Activated T-helper 9 cell treated with anti-CD3 and anti-CD28 coated beads, Interleukin-2, amount 50 U/mL, for 16 hours (primary cell): ENCODE results near the gene OR13G1.
"Not testable (repeated sequence)": the region's sequence is repeated elsewhere in the genome, so short reads cannot be mapped to it uniquely, and the experiment has no call there.

ENCODE experiments used
- DNase-seq: peaks from one replicate; pipeline ENCODE4 v3.0.0-alpha.2; 2020; ENCODE audit warnings: low read depth

The OR13G1 gene

GRCh38 chr1:247679639-247680038 is at the start of gene OR13G1:
TSS of gene OR13G1 (minus strand) at chr1:247679739. CDS start at chr1:247673041, 6,698 bp downstream.
- DNase-seq = no peak

- no peak for DNase-seq
These were observed 41.7 kb upstream of the OR13G1 start for GRCh38 chr1:247721222-247721621.

- DNase-seq = no peak
These were observed 37.0 kb upstream of the OR13G1 start, which contains the start of gene OR6F1 for GRCh38 chr1:247716546-247716945. TSS of gene OR6F1 (minus strand) at chr1:247716646. CDS start at chr1:247712755, 3,891 bp downstream.

- DNase-seq = no peak
These were observed 34.2 kb upstream of the OR13G1 start for GRCh38 chr1:247713753-247714152.

- not testable (repeated sequence) for DNase-seq
These were observed 31.1 kb upstream of the OR13G1 start for GRCh38 chr1:247710681-247711080.

GRCh38 chr1:247701338-247701737 is 21.8 kb upstream of the OR13G1 start:
- no peak for DNase-seq

- no peak for DNase-seq
These were observed 1.9 kb upstream of the OR13G1 start for GRCh38 chr1:247681288-247681897.

- no peak for DNase-seq
These were observed 632 bp upstream of the OR13G1 start for GRCh38 chr1:247680171-247680570.

GRCh38 chr1:247669225-247669624 is 10.3 kb downstream of the OR13G1 start:
- no peak for DNase-seq

GRCh38 chr1:247656221-247656875 is 23.2 kb downstream of the OR13G1 start:
- DNase-seq = no peak

- DNase-seq = no peak
These were observed 26.5 kb downstream of the OR13G1 start for GRCh38 chr1:247653040-247653439.

GRCh38 chr1:247647864-247648263 is 31.7 kb downstream of the OR13G1 start:
- no peak for DNase-seq

GRCh38 chr1:247646867-247647266 is 32.7 kb downstream of the OR13G1 start:
- DNase-seq = no peak

GRCh38 chr1:247642742-247643141 is 36.8 kb downstream of the OR13G1 start:
- DNase-seq = no peak

- DNase-seq = no peak
These were observed 40.1 kb downstream of the OR13G1 start for GRCh38 chr1:247639381-247639981.

- no peak for DNase-seq
These were observed 40.8 kb downstream of the OR13G1 start for GRCh38 chr1:247638781-247639180.

GRCh38 chr1:247638011-247638410 is 41.5 kb downstream of the OR13G1 start:
- no peak for DNase-seq

- DNase-seq = no peak
These were observed 51.6 kb downstream of the OR13G1 start for GRCh38 chr1:247627951-247628350.
